Transverse colon (tissue), 4 donors: ENCODE measurements around the gene SLC6A20. TPM values are rescaled to one million over a fixed set of nuclear protein-coding genes. Genes with fewer than 3 reads are reported as not detected.
A peak's percentile ranks its signal among the peaks of the same experiment; 100 is the strongest.

Experiments
- DNase-seq: peaks from one replicate; pipeline ENCODE4 v3.0.0-alpha.2; 2019
- H3K27ac ChIP-seq, 4 donors: fragments of 200-600 bp; sonication (generic); 2 replicates each; pipeline ENCODE4 v1.5.1; 2016 to 2018; ENCODE audit warnings: inconsistent platforms in 4 of 4
- H3K27me3 ChIP-seq: fragments of 200-600 bp; sonication (generic); 2 replicates; pipeline ENCODE4 v1.5.1; 2017; ENCODE audit warnings: inconsistent platforms
- H3K36me3 ChIP-seq, 4 donors: fragments of 200-600 bp; sonication (generic); 2 replicates each; pipeline ENCODE4 v1.5.1; 2017 to 2019; ENCODE audit warnings: inconsistent platforms in 4 of 4
- H3K4me1 ChIP-seq, 4 donors: fragments of 200-600 bp; sonication (generic); 2 replicates each; pipeline ENCODE4 v1.5.1; 2017 to 2020; ENCODE audit warnings: inconsistent platforms in 4 of 4
- H3K4me3 ChIP-seq, 4 donors: fragments of 200-600 bp; sonication (generic); 1 replicate in 1 of 4; 2 replicates in 3 of 4; pipeline versions ENCODE4 v1.5.1 to v1.6.1; 2017 to 2019; ENCODE audit warnings: inconsistent platforms in 4 of 4
- H3K9me3 ChIP-seq, 2 donors: fragments of 200-600 bp; sonication (generic); 2 replicates each; pipeline ENCODE4 v1.5.1; 2017 to 2019; ENCODE audit warnings: inconsistent platforms in 2 of 2
- EP300 ChIP-seq: sonication (generic); formaldehyde crosslinking; IDR thresholded peaks from one replicate; pipeline ENCODE4 v1.6.1; 2017; ENCODE audit warnings: antibody characterized with exemption, low read depth
- POLR2A ChIP-seq: fragments of 450-650 bp; IDR thresholded peaks from one replicate; pipeline ENCODE4 v1.6.1; 2016; ENCODE audit warnings: antibody characterized with exemption, mild to moderate bottlenecking, moderate library complexity
- POLR2AphosphoS5 ChIP-seq, 3 donors: sonication (generic); formaldehyde crosslinking; IDR thresholded peaks; one replicate each; pipeline ENCODE4 v1.6.1; 2016; ENCODE audit warnings: antibody characterized with exemption in 3 of 3
- WGBS, 2 donors: methylation state at CpG; one replicate each; pipeline ENCODE4 v1.1.5; 2018; ENCODE audit warnings: low coverage in 1 of 2; 5-methylcytosine and 5-hydroxymethylcytosine counted together
- in situ Hi-C, 4 donors: fragments of 200-750 bp; cut with MboI; loops; one replicate each; pipeline versions ENCODE4 v1.15.0 to v1.15.1; 2017; ENCODE audit warnings: low sequenced_read_pairs in 3 of 4, low pct_ligation_motif_present in 1 of 4, low pct_unique_long_range_greater_than_20kb in 1 of 4
- intact Hi-C: fragments of 100-400 bp; cut with DNase I; formaldehyde crosslinking; loops from one replicate; pipeline ENCODE4 v1.15.1; 2023; ENCODE audit warnings: low total_unique reads
- total RNA-seq, 4 donors: library from RNA; depleted of rRNA; stranded (reverse); fragments of >200 nt; gene quantifications; one replicate each; pipeline ENCODE4 v1.1.0, GENCODE V29; 2016
- TF ChIP-seq, protein P1 (sequence below), 5 experiments: fragments of 200-600 bp in 3 of 5; fragments of 450-650 bp in 2 of 5; sonication (generic) in 3 of 5; IDR thresholded peaks; 1 replicate in 2 of 5; 2 replicates in 3 of 5; pipeline ENCODE4 v1.5.1; 2016 to 2017; ENCODE audit warnings: antibody characterized with exemption in 5 of 5, inconsistent platforms in 3 of 5, mild to moderate bottlenecking in 2 of 5, moderate library complexity in 1 of 5

The SLC6A20 gene
- total RNA-seq, 4 donors from 2014 or later = 0.32 to 0.41 TPM; not detected in 2

DNA sequence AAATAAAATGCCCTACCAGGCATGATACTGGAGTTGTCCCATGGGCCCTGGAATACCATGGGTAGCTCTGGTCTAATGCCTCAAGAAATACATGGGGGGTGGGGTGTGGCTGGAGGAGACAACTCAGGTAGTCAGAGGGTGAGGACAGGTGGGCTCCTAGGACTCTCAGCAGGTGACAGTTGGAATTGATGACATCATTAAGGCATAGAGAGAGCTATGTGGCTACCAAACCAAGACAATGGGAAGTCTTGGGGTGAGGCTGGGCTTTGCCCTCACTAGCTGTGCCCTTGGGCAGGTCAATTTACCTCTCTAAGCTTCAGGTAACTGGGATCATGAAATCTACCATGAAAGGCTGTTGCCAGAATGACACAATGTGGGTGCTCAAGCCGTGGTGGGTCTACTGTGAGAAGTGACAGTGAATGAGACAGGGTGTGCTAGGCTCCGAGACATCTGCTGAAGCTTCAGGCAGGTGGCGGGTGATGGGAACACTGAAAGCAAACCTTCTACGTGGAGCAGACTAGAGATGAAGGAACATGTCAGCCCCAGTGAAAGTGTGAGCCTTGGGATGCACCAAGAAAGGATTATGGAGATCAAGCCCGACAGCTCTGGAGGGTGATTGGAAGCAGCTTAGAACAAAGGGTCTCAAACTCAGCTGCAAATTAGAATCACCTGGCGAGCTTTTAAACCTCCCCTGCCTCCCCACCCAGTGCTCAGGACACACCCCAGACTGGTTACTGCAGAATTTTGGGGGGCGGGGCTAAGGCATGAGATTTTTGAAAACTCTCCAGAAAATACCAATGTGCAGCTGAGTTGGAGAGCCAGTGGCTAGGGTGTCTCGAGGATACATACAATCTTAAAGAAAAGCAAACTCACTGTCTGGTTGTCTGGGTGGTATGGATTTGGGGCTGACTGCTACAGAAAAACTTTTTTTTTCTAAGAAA lies 21.5 kb downstream of the SLC6A20 start:
- Histone ChIP-seq H3K27me3 (no peaks in the 10 kb centered on the region), H3K4me1 (peaks cover 5 to 34% (median 10%) of the 10 kb centered on the region in 4 donors), H3K4me3 (no peak overlapping the region), H3K9me3 (no peaks in the 10 kb centered on the region), H3K36me3 (no peaks in the 10 kb centered on the region), H3K27ac (peak overlapping the region in 1 of 4 donors; percentile 62)
- TF ChIP-seq POLR2A = no peak
- no peak for TF ChIP-seq POLR2AphosphoS5 (IDR thresholded peaks at IDR 0.05)
- TF ChIP-seq, protein P1, sequence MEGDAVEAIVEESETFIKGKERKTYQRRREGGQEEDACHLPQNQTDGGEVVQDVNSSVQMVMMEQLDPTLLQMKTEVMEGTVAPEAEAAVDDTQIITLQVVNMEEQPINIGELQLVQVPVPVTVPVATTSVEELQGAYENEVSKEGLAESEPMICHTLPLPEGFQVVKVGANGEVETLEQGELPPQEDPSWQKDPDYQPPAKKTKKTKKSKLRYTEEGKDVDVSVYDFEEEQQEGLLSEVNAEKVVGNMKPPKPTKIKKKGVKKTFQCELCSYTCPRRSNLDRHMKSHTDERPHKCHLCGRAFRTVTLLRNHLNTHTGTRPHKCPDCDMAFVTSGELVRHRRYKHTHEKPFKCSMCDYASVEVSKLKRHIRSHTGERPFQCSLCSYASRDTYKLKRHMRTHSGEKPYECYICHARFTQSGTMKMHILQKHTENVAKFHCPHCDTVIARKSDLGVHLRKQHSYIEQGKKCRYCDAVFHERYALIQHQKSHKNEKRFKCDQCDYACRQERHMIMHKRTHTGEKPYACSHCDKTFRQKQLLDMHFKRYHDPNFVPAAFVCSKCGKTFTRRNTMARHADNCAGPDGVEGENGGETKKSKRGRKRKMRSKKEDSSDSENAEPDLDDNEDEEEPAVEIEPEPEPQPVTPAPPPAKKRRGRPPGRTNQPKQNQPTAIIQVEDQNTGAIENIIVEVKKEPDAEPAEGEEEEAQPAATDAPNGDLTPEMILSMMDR (IDR thresholded peaks at IDR 0.05) = no peak
- TF ChIP-seq EP300 = no peak
- WGBS, 2 donors = 80 to 100% methylated on average over 1 to 8 of the region's 8 CpGs
- intact Hi-C loops = no loop called here
- in situ Hi-C loops = loop anchor here in 3 of 4 donors (25.0 kb wide), 2 partner anchors 312 to 662 kb away; no protein-coding TSS in a partner anchor
- DNase-seq = no peak

DNA sequence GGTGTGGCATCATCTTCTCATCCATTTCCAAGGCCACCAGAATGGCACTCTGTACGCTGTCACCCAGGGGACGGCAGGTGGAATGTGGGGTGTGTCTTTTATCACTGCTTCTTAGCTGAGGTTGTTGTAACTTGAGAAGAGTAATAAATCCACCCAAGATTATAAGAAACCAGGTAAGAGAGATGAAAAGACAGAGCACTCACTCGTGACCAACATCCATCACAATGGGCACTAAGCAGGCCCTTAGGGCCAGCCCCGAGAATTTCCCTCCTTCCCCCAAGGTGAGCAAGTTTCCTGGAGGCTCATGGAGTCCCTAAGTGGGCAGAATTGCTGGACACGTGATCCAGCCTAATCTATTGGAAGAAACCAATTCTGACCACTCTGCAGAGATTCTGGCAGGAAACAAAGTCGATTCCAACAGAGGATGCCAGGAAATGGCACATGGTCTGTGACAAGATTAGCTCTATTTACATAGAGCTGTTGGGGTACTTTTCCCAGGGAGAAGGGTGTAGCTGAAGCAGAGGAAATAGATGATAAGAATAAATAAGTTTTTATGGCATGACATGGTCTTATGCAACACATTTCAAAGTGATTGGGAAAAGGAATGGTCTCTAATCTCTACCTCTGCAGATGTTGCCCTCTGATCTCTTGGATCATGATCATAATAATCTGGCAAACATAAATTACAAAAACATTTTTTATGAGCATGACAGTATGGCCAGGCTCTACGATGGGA lies 22.5 kb downstream of the SLC6A20 start:
- H3K4me3 ChIP-seq = no peak overlapping the region
- peak overlapping the region; percentile 42 to 62 (median 60) for H3K27ac ChIP-seq
- DNase-seq = peak; percentile 63
- intact Hi-C loops = no loop called here
- WGBS, 2 donors = 17 to 39% methylated on average over 1 to 7 of the region's 7 CpGs
- in situ Hi-C loops = loop anchor here in 3 of 4 donors (25.0 kb wide), 2 partner anchors 313 to 663 kb away; no protein-coding TSS in a partner anchor
- no peaks in the 10 kb centered on the region for H3K9me3 ChIP-seq
- H3K36me3 ChIP-seq = no peaks in the 10 kb centered on the region
- TF ChIP-seq, protein P1 (IDR thresholded peaks at IDR 0.05) = no peak
- TF ChIP-seq EP300 (no peak), POLR2A (no peak), POLR2AphosphoS5 (IDR thresholded peaks at IDR 0.05) (no peak)
- no peaks in the 10 kb centered on the region for H3K27me3 ChIP-seq
- peaks cover 5 to 34% (median 10%) of the 10 kb centered on the region in 4 donors for H3K4me1 ChIP-seq

DNA sequence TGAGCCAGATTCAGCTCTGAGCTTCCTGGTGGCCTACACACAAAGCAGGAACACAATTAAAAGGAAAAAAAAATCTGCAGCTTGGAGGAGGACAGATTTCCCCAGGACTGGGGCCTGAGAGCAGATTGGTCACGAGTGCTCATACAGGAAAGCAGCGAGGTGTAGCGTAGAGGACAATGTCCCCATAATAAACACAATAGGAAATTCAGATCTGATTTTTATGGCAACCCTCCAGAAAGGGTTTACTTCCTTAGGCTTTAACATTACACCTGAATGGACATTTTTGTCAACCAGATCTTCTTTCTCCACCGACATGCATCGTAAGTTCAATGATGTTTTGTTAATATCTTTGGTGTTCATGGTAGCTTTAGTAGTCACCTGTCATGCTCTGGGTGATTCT lies 23.3 kb downstream of the SLC6A20 start:
- TF ChIP-seq POLR2AphosphoS5 (IDR thresholded peaks at IDR 0.05) = no peak
- TF ChIP-seq POLR2A = no peak
- TF ChIP-seq, protein P1 (IDR thresholded peaks at IDR 0.05) = no peak
- TF ChIP-seq EP300 = no peak
- Histone ChIP-seq H3K27ac (peak overlapping the region; percentile 42 to 62 (median 50)), H3K9me3 (no peaks in the 10 kb centered on the region), H3K4me1 (peaks cover 5 to 34% (median 10%) of the 10 kb centered on the region in 4 donors), H3K4me3 (no peak overlapping the region), H3K27me3 (no peaks in the 10 kb centered on the region), H3K36me3 (no peaks in the 10 kb centered on the region)
- DNase-seq = no peak
- intact Hi-C loops = no loop called here
- in situ Hi-C loops = loop anchor here in 3 of 4 donors (25.0 kb wide), 2 partner anchors 314 to 664 kb away; no protein-coding TSS in a partner anchor
- WGBS, 2 donors = 29 to 55% methylated on average over 5 of the region's 5 CpGs
